Activated CD4-positive, alpha-beta memory T cell treated with anti-CD3 and anti-CD28 coated beads, Interleukin-2, amount 10 ng/mL, durations not matched to agents 7 days and 5 days (primary cell): Measurements from ENCODE around the gene PTGR3. TPM values are rescaled to one million over a fixed set of nuclear protein-coding genes. Genes with fewer than 3 reads are reported as not detected.

Experiments
- CTCF ChIA-PET: fragments of 350-600 bp; sonication (Branson Sonifier 250); formaldehyde crosslinking; loops from one replicate; lab custom pipeline; 2021; ENCODE audit warnings: antibody characterized with exemption, inconsistent platforms; lab: Charles Lee
- POLR2A ChIA-PET: fragments of 350-600 bp; sonication (Branson Sonifier 250); formaldehyde crosslinking; loops from one replicate; lab custom pipeline; 2021; ENCODE audit warnings: antibody characterized with exemption; lab: Charles Lee
- DNase-seq: peaks from one replicate; pipeline ENCODE4 v3.0.0-alpha.2; 2020
- H3K27ac Mint-ChIP-seq: one replicate; pipeline ENCODE4 v1.8.0; 2021; ENCODE audit warnings: mild to moderate bottlenecking, mixed read lengths
- H3K27me3 Mint-ChIP-seq: one replicate; pipeline ENCODE4 v1.8.0; 2021; ENCODE audit warnings: mixed read lengths
- H3K36me3 Mint-ChIP-seq: one replicate; pipeline ENCODE4 v1.8.0; 2021; ENCODE audit warnings: low read depth, mixed read lengths
- H3K4me1 Mint-ChIP-seq: one replicate; pipeline ENCODE4 v1.8.0; 2021; ENCODE audit warnings: mixed read lengths
- H3K4me3 Mint-ChIP-seq: one replicate; pipeline ENCODE4 v1.8.0; 2021; ENCODE audit warnings: mild to moderate bottlenecking, mixed read lengths
- H3K9me3 Mint-ChIP-seq: one replicate; pipeline ENCODE4 v1.8.0; 2021; ENCODE audit warnings: mixed read lengths
- total RNA-seq, 2 experiments: library from RNA; stranded (reverse); gene quantifications; one replicate each; pipeline ENCODE4 v1.2.3, GENCODE V29; 2021

Gene PTGR3
- total RNA-seq, 2 experiments from 2014 or later, result 39.8 to 41.4 TPM

GRCh38 chr18:75218065-75218923 lies 9.4 kb upstream of the PTGR3 start:
- Mint-ChIP-seq H3K27me3 (no peaks in the 10 kb centered on the region), H3K4me3 (no peak overlapping the region), H3K27ac (no peak overlapping the region), H3K9me3 (no peaks in the 10 kb centered on the region), H3K4me1 (peaks cover 45% of the 10 kb centered on the region), H3K36me3 (peaks cover 18% of the 10 kb centered on the region)
- ChIA-PET POLR2A (no interaction called here), CTCF (no interaction called here)
- no peak for DNase-seq

GRCh38 chr18:75216911-75217689 lies 8.2 kb upstream of the PTGR3 start:
- Mint-ChIP-seq H3K4me3 (peak overlapping the region; percentile 39), H3K4me1 (peaks cover 54% of the 10 kb centered on the region), H3K27ac (peak overlapping the region; percentile 73), H3K36me3 (peaks cover 23% of the 10 kb centered on the region), H3K9me3 (no peaks in the 10 kb centered on the region), H3K27me3 (no peaks in the 10 kb centered on the region)
- POLR2A ChIA-PET, result interaction anchor here (1.2 to 1.5 kb wide), 2 partner anchors 24 to 29 kb away, joined by 3 to 6 read pairs; no protein-coding TSS in a partner anchor
- DNase-seq, result no peak
- CTCF ChIA-PET, result no interaction called here

- peak overlapping the region; percentile 39 for H3K4me3 Mint-ChIP-seq
- DNase-seq, result no peak
- CTCF ChIA-PET, result no interaction called here
Measured at GRCh38 chr18:75216212-75216910, 7.4 kb upstream of the PTGR3 start.

GRCh38 chr18:75215663-75216062 lies 6.7 kb upstream of the PTGR3 start:
- peaks cover 51% of the 10 kb centered on the region for H3K4me1 Mint-ChIP-seq
- H3K27ac Mint-ChIP-seq, result no peak overlapping the region
- no peaks in the 10 kb centered on the region for H3K27me3 Mint-ChIP-seq
- DNase-seq, result no peak
- H3K4me3 Mint-ChIP-seq, result no peak overlapping the region
- peaks cover 27% of the 10 kb centered on the region for H3K36me3 Mint-ChIP-seq
- ChIA-PET POLR2A (interaction anchor here (0.6 to 1.8 kb wide), 4 partner anchors 10 to 1839 kb away, joined by 3 to 11 read pairs (median 4); no protein-coding TSS in a partner anchor), CTCF (no interaction called here)
- H3K9me3 Mint-ChIP-seq, result no peaks in the 10 kb centered on the region

More at GRCh38 chr18:75216212-75216910, 7.4 kb upstream of the PTGR3 start:
- Mint-ChIP-seq H3K9me3 (no peaks in the 10 kb centered on the region), H3K4me1 (peaks cover 50% of the 10 kb centered on the region), H3K36me3 (peaks cover 23% of the 10 kb centered on the region), H3K27me3 (no peaks in the 10 kb centered on the region), H3K27ac (peak overlapping the region; percentile 73)
- POLR2A ChIA-PET, result interaction anchor here (0.6 to 1.8 kb wide), 6 partner anchors 9 to 1838 kb away, joined by 3 to 11 read pairs (median 4); no protein-coding TSS in a partner anchor

- no peaks in the 10 kb centered on the region for H3K9me3 Mint-ChIP-seq
- CTCF ChIA-PET, result no interaction called here
- peak overlapping the region; percentile 55 for H3K27ac Mint-ChIP-seq
- H3K4me1 Mint-ChIP-seq, result peaks cover 56% of the 10 kb centered on the region
- no peak overlapping the region for H3K4me3 Mint-ChIP-seq
- H3K27me3 Mint-ChIP-seq, result no peaks in the 10 kb centered on the region
- DNase-seq, result no peak
- peaks cover 29% of the 10 kb centered on the region for H3K36me3 Mint-ChIP-seq
- POLR2A ChIA-PET, result interaction anchor here (1.5 to 1.8 kb wide), 2 partner anchors 11 to 31 kb away, joined by 6 to 11 read pairs; no protein-coding TSS in a partner anchor
Measured at GRCh38 chr18:75214766-75215510, 6.0 kb upstream of the PTGR3 start.

- H3K27me3 Mint-ChIP-seq, result no peaks in the 10 kb centered on the region
- H3K27ac Mint-ChIP-seq, result peak overlapping the region; percentile 15
- CTCF ChIA-PET, result no interaction called here
- no peaks in the 10 kb centered on the region for H3K9me3 Mint-ChIP-seq
- POLR2A ChIA-PET, result interaction anchor here (1.0 kb wide), 1 partner anchor 32 kb away, joined by 3 read pairs; no protein-coding TSS in a partner anchor
- DNase-seq, result no peak
- peaks cover 57% of the 10 kb centered on the region for H3K4me1 Mint-ChIP-seq
- H3K36me3 Mint-ChIP-seq, result peaks cover 29% of the 10 kb centered on the region
- no peak overlapping the region for H3K4me3 Mint-ChIP-seq
Measured at GRCh38 chr18:75214332-75214690, 5.4 kb upstream of the PTGR3 start.

GRCh38 chr18:75213611-75214331 lies 4.8 kb upstream of the PTGR3 start:
- H3K36me3 Mint-ChIP-seq, result peaks cover 29% of the 10 kb centered on the region
- peak overlapping the region; percentile 15 for H3K27ac Mint-ChIP-seq
- H3K4me3 Mint-ChIP-seq, result no peak overlapping the region
- peaks cover 57% of the 10 kb centered on the region for H3K4me1 Mint-ChIP-seq
- H3K9me3 Mint-ChIP-seq, result no peaks in the 10 kb centered on the region
- no peak for DNase-seq
- ChIA-PET CTCF (no interaction called here), POLR2A (interaction anchor here (1.0 to 1.5 kb wide), 2 partner anchors 33 to 615 kb away, joined by 3 to 5 read pairs; partner anchors contain the start of gene ZNF407)
- H3K27me3 Mint-ChIP-seq, result no peaks in the 10 kb centered on the region

- Mint-ChIP-seq H3K9me3 (no peaks in the 10 kb centered on the region), H3K4me3 (peak overlapping the region; percentile 72), H3K27me3 (no peaks in the 10 kb centered on the region), H3K4me1 (peaks cover 62% of the 10 kb centered on the region), H3K27ac (peak overlapping the region; percentile 71), H3K36me3 (peaks cover 34% of the 10 kb centered on the region)
- CTCF ChIA-PET, result no interaction called here
- DNase-seq, result no peak
- POLR2A ChIA-PET, result interaction anchor here (0.6 to 1.5 kb wide), 3 partner anchors 9 to 614 kb away, joined by 3 to 5 read pairs (median 3); partner anchors contain the start of gene ZNF407
Measured at GRCh38 chr18:75212751-75213090, 3.8 kb upstream of the PTGR3 start.

- H3K9me3 Mint-ChIP-seq, result no peaks in the 10 kb centered on the region
- H3K27me3 Mint-ChIP-seq, result peaks cover 2% of the 10 kb centered on the region
- peak overlapping the region; percentile 71 for H3K27ac Mint-ChIP-seq
- peaks cover 63% of the 10 kb centered on the region for H3K4me1 Mint-ChIP-seq
- POLR2A ChIA-PET, result interaction anchor here (0.8 to 1.5 kb wide), 2 partner anchors 141 to 614 kb away, joined by 3 to 5 read pairs; partner anchors contain the start of gene ZNF407
- CTCF ChIA-PET, result no interaction called here
- H3K36me3 Mint-ChIP-seq, result peaks cover 39% of the 10 kb centered on the region
- DNase-seq, result peak; percentile 40
- peak overlapping the region; percentile 72 for H3K4me3 Mint-ChIP-seq
Measured at GRCh38 chr18:75211953-75212750, 3.2 kb upstream of the PTGR3 start.

GRCh38 chr18:75211626-75211952 lies 2.6 kb upstream of the PTGR3 start:
- H3K36me3 Mint-ChIP-seq, result peaks cover 39% of the 10 kb centered on the region
- H3K27me3 Mint-ChIP-seq, result peaks cover 5% of the 10 kb centered on the region
- no peak overlapping the region for H3K4me3 Mint-ChIP-seq
- no peak for DNase-seq
- ChIA-PET POLR2A (interaction anchor here (1.6 to 3.4 kb wide), 2 partner anchors 17 to 613 kb away, joined by 7 to 26 read pairs; partner anchors contain the start of gene ZNF407), CTCF (no interaction called here)
- H3K4me1 Mint-ChIP-seq, result peaks cover 64% of the 10 kb centered on the region
- no peaks in the 10 kb centered on the region for H3K9me3 Mint-ChIP-seq
- H3K27ac Mint-ChIP-seq, result no peak overlapping the region
